SK-N-SH (cell line): ENCODE results near the gene TCP11L2. TPM values are rescaled to one million over a fixed set of nuclear protein-coding genes. Genes with fewer than 3 reads are reported as not detected.

ENCODE experiments used
- CTCF ChIA-PET: fragments of 300-600, 350-600 bp; formaldehyde crosslinking; extraction: SDS; loops from one replicate; lab custom pipeline; 2021; lab: Yijun Ruan, JAX
- POLR2A ChIA-PET: fragments of 350-600 bp; sonication (Branson Sonifier 250); formaldehyde crosslinking; extraction: SDS; loops from one replicate; lab custom pipeline; 2020; ENCODE audit warnings: antibody characterized with exemption, inconsistent platforms; lab: Yijun Ruan, JAX
- DNase-seq: peaks from one replicate; pipeline ENCODE4 v3.0.0; 2012
- H2AFZ ChIP-seq: fragments of 200-600 bp; sonication (generic); 2 replicates; pipeline ENCODE4 v1.8.1; 2016; ENCODE audit warnings: antibody characterized with exemption, mild to moderate bottlenecking, low read depth
- H3F3A ChIP-seq: fragments of 200-600 bp; sonication (generic); replicated peaks from 2 replicates; pipeline ENCODE3; 2016; ENCODE audit warnings: antibody characterized with exemption, mild to moderate bottlenecking; ENCODE audit not compliant: insufficient read depth
- H3K27ac ChIP-seq, 2 experiments: fragments of 200-500 bp in 1 of 2; fragments of 200-600 bp in 1 of 2; sonication (Bioruptor generic) in 1 of 2; sonication (generic), shearing (Covaris generic) in 1 of 2; 2 replicates each; pipeline versions ENCODE4 v1.5.1 to v1.6.1; 2014 to 2016; ENCODE audit warnings: low read depth in 2 of 2, inconsistent platforms in 1 of 2, low read length in 1 of 2, mild to moderate bottlenecking in 1 of 2, mixed read lengths in 1 of 2
- H3K27me3 ChIP-seq: fragments of 200-600 bp; sonication (generic), shearing (Covaris generic); 2 replicates; pipeline ENCODE4 v1.6.1; 2016; ENCODE audit warnings: mixed run types; ENCODE audit not compliant: insufficient read depth
- H3K36me3 ChIP-seq, 2 experiments: fragments of 200-500 bp in 1 of 2; fragments of 200-600 bp in 1 of 2; sonication (Bioruptor generic) in 1 of 2; sonication (generic) in 1 of 2; replicated peaks in 1 of 2; 2 replicates each; pipeline versions ENCODE3 to v1.5.1; 2014 to 2016; ENCODE audit warnings: low read length in 1 of 2, mild to moderate bottlenecking in 1 of 2; ENCODE audit not compliant: insufficient read depth in 2 of 2, control insufficient read depth in 1 of 2
- H3K4me1 ChIP-seq, 2 experiments: fragments of 200-500 bp in 1 of 2; fragments of 200-600 bp in 1 of 2; sonication (Bioruptor generic) in 1 of 2; sonication (generic), shearing (Covaris generic) in 1 of 2; 2 replicates each; pipeline versions ENCODE4 v1.5.1 to v1.6.1; 2014 to 2016; ENCODE audit warnings: low read depth in 1 of 2, low read length in 1 of 2, mixed run types in 1 of 2; ENCODE audit not compliant: insufficient read depth in 2 of 2, control insufficient read depth in 1 of 2
- H3K4me2 ChIP-seq: fragments of 200-600 bp; sonication (generic), shearing (Covaris generic); 2 replicates; pipeline ENCODE4 v1.6.1; 2017; ENCODE audit warnings: mixed run types
- H3K4me3 ChIP-seq, 2 experiments: fragments of 200-500 bp in 1 of 2; fragments of 200-600 bp in 1 of 2; sonication (Bioruptor generic) in 1 of 2; sonication (generic), shearing (Covaris generic) in 1 of 2; 2 replicates each; pipeline versions ENCODE4 v1.5.1 to v1.8.1; 2014 to 2016; ENCODE audit warnings: low read depth in 2 of 2, inconsistent platforms in 1 of 2, low read length in 1 of 2, mild to moderate bottlenecking in 1 of 2, mixed read lengths in 1 of 2, moderate library complexity in 1 of 2
- H3K79me2 ChIP-seq: fragments of 200-600 bp; sonication (generic); 2 replicates; pipeline ENCODE4 v1.8.1; 2017; ENCODE audit warnings: mild to moderate bottlenecking; ENCODE audit not compliant: insufficient read depth
- H3K9ac ChIP-seq: fragments of 200-600 bp; sonication (generic); 2 replicates; pipeline ENCODE4 v1.6.1; 2017; ENCODE audit warnings: mixed run types
- H3K9me2 ChIP-seq: fragments of 200-600 bp; sonication (generic); 2 replicates; pipeline ENCODE4 v1.6.1; 2017; ENCODE audit warnings: mixed run types
- H3K9me3 ChIP-seq: fragments of 200-600 bp; sonication (generic); 2 replicates; pipeline ENCODE4 v1.6.1; 2017; ENCODE audit warnings: mixed run types, mild to moderate bottlenecking, moderate library complexity
- H4K20me1 ChIP-seq: fragments of 200-600 bp; sonication (generic); 2 replicates; pipeline ENCODE4 v1.6.1; 2017; ENCODE audit warnings: mild to moderate bottlenecking, mixed run types; ENCODE audit not compliant: insufficient read depth
- CHD2 ChIP-seq: fragments of 150-350 bp; IDR thresholded peaks from 2 replicates; pipeline ENCODE4 v1.6.1; 2018; ENCODE audit warnings: low read length; ENCODE audit not compliant: partially characterized antibody
- ELF1 ChIP-seq: IDR thresholded peaks from 2 replicates; pipeline ENCODE4 v1.4.0; 2012
- EZH2phosphoT487 ChIP-seq: fragments of 200-600 bp; sonication (generic); IDR thresholded peaks from 2 replicates; pipeline ENCODE4 v1.6.1; 2017; ENCODE audit warnings: low read depth, mixed run types, mild to moderate bottlenecking, antibody characterized with exemption, moderate library complexity, borderline replicate concordance
- FOSL2 ChIP-seq: IDR thresholded peaks from 2 replicates; pipeline ENCODE4 v1.4.0; 2012; ENCODE audit warnings: low read depth, mild to moderate bottlenecking, moderate library complexity, borderline replicate concordance
- FOXJ3 ChIP-seq: sonication (generic); formaldehyde crosslinking; IDR thresholded peaks from 2 replicates; pipeline ENCODE4 v1.5.1; 2020; ENCODE audit warnings: mild to moderate bottlenecking, missing genetic modification reagents
- FOXM1 ChIP-seq: IDR thresholded peaks from 2 replicates; pipeline ENCODE4 v1.4.0; 2012; ENCODE audit warnings: low read depth, mild to moderate bottlenecking
- GATA2 ChIP-seq: sonication (generic); formaldehyde crosslinking; IDR thresholded peaks from 2 replicates; pipeline ENCODE4 v1.5.0; 2020; ENCODE audit warnings: mild to moderate bottlenecking, missing genetic modification reagents
- RAD21 ChIP-seq: IDR thresholded peaks from 2 replicates; pipeline ENCODE4 v1.6.1; 2012; ENCODE audit warnings: mild to moderate bottlenecking, low read length
- RXRA ChIP-seq: IDR thresholded peaks from 2 replicates; pipeline ENCODE4 v1.4.0; 2012; ENCODE audit warnings: low read depth, mild to moderate bottlenecking, borderline replicate concordance
- SIN3A ChIP-seq: IDR thresholded peaks from 2 replicates; pipeline ENCODE4 v1.6.1; 2012; ENCODE audit warnings: low read depth, mild to moderate bottlenecking, low read length, moderate library complexity, borderline replicate concordance
- SMC3 ChIP-seq: IDR thresholded peaks from 2 replicates; pipeline ENCODE4 v1.6.1; 2012; ENCODE audit warnings: low read depth, low read length, improper control_type of control experiment
- TEAD4 ChIP-seq: IDR thresholded peaks from 2 replicates; pipeline ENCODE4 v1.4.0; 2012; ENCODE audit warnings: mild to moderate bottlenecking, borderline replicate concordance; ENCODE audit not compliant: insufficient read depth
- ZBTB33 ChIP-seq: IDR thresholded peaks from 2 replicates; pipeline ENCODE4 v1.4.0; 2012; ENCODE audit warnings: low read depth, borderline replicate concordance
- WGBS: methylation state at CpG from one replicate; pipeline ENCODE4 v1.1.6; 2017; ENCODE audit warnings: low lambda C conversion rate; 5-methylcytosine and 5-hydroxymethylcytosine counted together
- polyA plus RNA-seq, 3 experiments: library from polyadenylated mRNA; depleted of rRNA; stranded (reverse); fragments of >200 nt; gene quantifications; 2 replicates each; pipeline ENCODE4 v1.2.3, GENCODE V29; 2012
- TF ChIP-seq, protein P1 (sequence below): IDR thresholded peaks from 2 replicates; pipeline ENCODE4 v1.6.1; 2012; ENCODE audit warnings: mild to moderate bottlenecking, low read depth, low read length, moderate library complexity
- TF ChIP-seq, protein P2 (sequence below): IDR thresholded peaks from 2 replicates; pipeline ENCODE4 v1.4.0; 2012; ENCODE audit warnings: low read depth

TCP11L2 gene
- polyA plus RNA-seq, 1 of the 3 experiments (the other 2 are of a cell fraction), result 4.0 TPM

- CTCF ChIA-PET, result no interaction called here
- 91% methylated on average over 1 of the region's 1 CpG for WGBS
- H3K9me3 ChIP-seq, result no peaks in the 10 kb centered on the region
- no peaks in the 10 kb centered on the region for H3K27me3 ChIP-seq
- no peak overlapping the region for H3K27ac ChIP-seq
- no peaks in the 10 kb centered on the region for H3K79me2 ChIP-seq
- peaks cover 4% of the 10 kb centered on the region for H3F3A ChIP-seq
- TF ChIP-seq ELF1, result no peak
- no peak for TF ChIP-seq FOXJ3
- no peak for TF ChIP-seq SIN3A
- TF ChIP-seq FOXM1, result no peak
- no peak for TF ChIP-seq RXRA
- no peak for TF ChIP-seq RAD21
- TF ChIP-seq EZH2phosphoT487, result no peak
- TF ChIP-seq, protein P1, sequence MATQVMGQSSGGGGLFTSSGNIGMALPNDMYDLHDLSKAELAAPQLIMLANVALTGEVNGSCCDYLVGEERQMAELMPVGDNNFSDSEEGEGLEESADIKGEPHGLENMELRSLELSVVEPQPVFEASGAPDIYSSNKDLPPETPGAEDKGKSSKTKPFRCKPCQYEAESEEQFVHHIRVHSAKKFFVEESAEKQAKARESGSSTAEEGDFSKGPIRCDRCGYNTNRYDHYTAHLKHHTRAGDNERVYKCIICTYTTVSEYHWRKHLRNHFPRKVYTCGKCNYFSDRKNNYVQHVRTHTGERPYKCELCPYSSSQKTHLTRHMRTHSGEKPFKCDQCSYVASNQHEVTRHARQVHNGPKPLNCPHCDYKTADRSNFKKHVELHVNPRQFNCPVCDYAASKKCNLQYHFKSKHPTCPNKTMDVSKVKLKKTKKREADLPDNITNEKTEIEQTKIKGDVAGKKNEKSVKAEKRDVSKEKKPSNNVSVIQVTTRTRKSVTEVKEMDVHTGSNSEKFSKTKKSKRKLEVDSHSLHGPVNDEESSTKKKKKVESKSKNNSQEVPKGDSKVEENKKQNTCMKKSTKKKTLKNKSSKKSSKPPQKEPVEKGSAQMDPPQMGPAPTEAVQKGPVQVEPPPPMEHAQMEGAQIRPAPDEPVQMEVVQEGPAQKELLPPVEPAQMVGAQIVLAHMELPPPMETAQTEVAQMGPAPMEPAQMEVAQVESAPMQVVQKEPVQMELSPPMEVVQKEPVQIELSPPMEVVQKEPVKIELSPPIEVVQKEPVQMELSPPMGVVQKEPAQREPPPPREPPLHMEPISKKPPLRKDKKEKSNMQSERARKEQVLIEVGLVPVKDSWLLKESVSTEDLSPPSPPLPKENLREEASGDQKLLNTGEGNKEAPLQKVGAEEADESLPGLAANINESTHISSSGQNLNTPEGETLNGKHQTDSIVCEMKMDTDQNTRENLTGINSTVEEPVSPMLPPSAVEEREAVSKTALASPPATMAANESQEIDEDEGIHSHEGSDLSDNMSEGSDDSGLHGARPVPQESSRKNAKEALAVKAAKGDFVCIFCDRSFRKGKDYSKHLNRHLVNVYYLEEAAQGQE, result no peak
- TF ChIP-seq FOSL2, result no peak
- no peak for TF ChIP-seq GATA2 (CRISPR knock-in tag)
- no peak for TF ChIP-seq TEAD4
- TF ChIP-seq, protein P2, sequence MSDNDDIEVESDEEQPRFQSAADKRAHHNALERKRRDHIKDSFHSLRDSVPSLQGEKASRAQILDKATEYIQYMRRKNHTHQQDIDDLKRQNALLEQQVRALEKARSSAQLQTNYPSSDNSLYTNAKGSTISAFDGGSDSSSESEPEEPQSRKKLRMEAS, result no peak
- no peak for TF ChIP-seq ZBTB33
- TF ChIP-seq CHD2, result no peak
- TF ChIP-seq SMC3, result no peak
- TF ChIP-seq, all 33 proteins: peak for 0
- Histone ChIP-seq H3K4me1 (no peaks in the 10 kb centered on the region), H3K4me2 (no peak overlapping the region), H3K4me3 (no peak overlapping the region), H3K9me2 (no peaks in the 10 kb centered on the region), H4K20me1 (no peaks in the 10 kb centered on the region), H3K9ac (no peak overlapping the region), H3K36me3 (no peaks in the 10 kb centered on the region), H2AFZ (no peak overlapping the region)
- no peak for DNase-seq
- POLR2A ChIA-PET, result no interaction called here
Measured at GRCh38 chr12:106265116-106265515, 37.4 kb upstream of the TCP11L2 start.
